ENCODE results near the gene LSG1. TPM values are rescaled to one million over a fixed set of nuclear protein-coding genes. Genes with fewer than 3 reads are reported as not detected.

LSG1 gene
- total RNA-seq, 1 experiment from 2014 or later: 81.3 TPM

DNA sequence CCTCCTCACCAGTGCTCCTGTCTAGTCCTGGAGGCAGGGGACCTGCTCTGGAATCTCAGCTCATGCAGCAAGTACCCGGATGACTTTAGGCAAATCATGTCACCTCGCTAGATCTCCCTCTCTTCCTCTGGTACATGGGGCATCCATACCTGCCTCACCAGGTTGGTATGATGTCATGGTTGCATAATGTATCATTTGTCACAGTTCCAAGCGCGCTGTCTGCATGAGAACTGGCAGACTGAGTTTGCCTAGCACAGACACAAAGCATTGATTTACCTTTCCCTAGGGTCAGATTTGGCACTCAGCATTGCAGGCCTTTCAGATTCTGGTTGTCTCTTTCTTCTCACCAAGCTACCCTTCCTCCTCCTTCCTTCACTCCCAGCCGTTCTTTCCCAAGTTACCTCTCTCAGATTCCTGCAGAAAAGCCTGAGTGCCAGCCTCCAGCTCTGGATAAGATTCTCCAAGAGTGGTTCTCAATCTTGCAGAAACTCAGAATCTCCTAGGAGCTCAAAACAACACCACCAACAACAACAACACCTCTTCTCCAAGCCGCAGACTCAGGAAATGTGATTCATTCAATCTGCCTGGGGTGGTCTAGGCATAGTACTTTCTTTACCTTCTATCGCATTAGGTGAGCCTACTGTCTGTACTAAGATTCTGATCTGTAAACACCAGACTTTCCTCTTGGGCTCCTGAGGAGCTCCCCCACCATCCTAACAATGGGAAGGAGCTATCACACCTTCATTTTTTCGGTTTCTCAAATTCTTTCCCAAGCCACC, 43.2 kb upstream of the LSG1 start:
- BruUV-seq (replicated peaks): no TSS peak
- no peak overlapping the region for H3K4me3 ChIP-seq (ENCODE audit: low read depth, low read length, poor library complexity, severe bottlenecking)
- H3K4me1 ChIP-seq (ENCODE audit: insufficient read depth, low read length, poor library complexity, severe bottlenecking): no peaks in the 10 kb centered on the region
- CTCF ChIA-PET: no interaction called here
- no peaks in the 10 kb centered on the region for H3K9me3 ChIP-seq (ENCODE audit: low read depth, low read length, poor library complexity, severe bottlenecking)
- no peak for TF ChIP-seq EZH2 (IDR thresholded peaks at IDR 0.05; ENCODE audit: borderline replicate concordance, low read depth, low read length, poor library complexity, severe bottlenecking)
- TF ChIP-seq, protein P1, sequence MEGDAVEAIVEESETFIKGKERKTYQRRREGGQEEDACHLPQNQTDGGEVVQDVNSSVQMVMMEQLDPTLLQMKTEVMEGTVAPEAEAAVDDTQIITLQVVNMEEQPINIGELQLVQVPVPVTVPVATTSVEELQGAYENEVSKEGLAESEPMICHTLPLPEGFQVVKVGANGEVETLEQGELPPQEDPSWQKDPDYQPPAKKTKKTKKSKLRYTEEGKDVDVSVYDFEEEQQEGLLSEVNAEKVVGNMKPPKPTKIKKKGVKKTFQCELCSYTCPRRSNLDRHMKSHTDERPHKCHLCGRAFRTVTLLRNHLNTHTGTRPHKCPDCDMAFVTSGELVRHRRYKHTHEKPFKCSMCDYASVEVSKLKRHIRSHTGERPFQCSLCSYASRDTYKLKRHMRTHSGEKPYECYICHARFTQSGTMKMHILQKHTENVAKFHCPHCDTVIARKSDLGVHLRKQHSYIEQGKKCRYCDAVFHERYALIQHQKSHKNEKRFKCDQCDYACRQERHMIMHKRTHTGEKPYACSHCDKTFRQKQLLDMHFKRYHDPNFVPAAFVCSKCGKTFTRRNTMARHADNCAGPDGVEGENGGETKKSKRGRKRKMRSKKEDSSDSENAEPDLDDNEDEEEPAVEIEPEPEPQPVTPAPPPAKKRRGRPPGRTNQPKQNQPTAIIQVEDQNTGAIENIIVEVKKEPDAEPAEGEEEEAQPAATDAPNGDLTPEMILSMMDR (conservative IDR thresholded peaks at IDR 0.05; ENCODE audit: low read depth, low read length): no peak
- H3K27me3 ChIP-seq (replicated peaks; ENCODE audit: insufficient read depth, low read depth, low read length, poor library complexity): no peaks in the 10 kb centered on the region
- intact Hi-C loops (cut with micrococcal nuclease; ENCODE audit: unreplicated experiment): no loop called here
- no peaks in the 10 kb centered on the region for H3K36me3 ChIP-seq (ENCODE audit: insufficient read depth, low read length, poor library complexity, severe bottlenecking)
- POLR2A ChIA-PET (ENCODE audit: low non-redundant PET): no interaction called here
- no peak for DNase-seq (ENCODE audit: low spot score)
- no peak overlapping the region for H3K27ac ChIP-seq (ENCODE audit: low read depth, low read length, poor library complexity, severe bottlenecking)

DNA sequence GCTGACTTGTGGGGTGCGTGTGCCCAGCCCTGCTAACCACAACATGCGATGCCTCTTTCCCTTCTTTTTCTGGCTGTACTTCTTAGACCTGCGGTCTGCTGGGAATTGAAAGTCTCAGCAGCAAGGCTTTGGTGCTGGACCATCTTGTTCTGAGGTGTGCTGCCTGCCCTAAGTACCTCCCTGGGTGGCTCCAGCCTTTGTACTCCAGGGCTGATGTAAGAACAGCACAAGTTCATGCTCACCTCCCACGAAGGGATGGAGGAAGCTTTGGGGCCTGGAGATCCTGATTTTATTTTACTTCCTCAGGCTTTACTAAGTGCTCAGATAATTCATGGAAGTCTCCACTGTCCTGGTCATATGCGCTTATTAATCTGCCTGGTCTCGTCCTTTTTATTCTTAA, 42.6 kb upstream of the LSG1 start:
- Histone ChIP-seq H3K36me3 (ENCODE audit: insufficient read depth, low read length, poor library complexity, severe bottlenecking) (no peaks in the 10 kb centered on the region), H3K27ac (ENCODE audit: low read depth, low read length, poor library complexity, severe bottlenecking) (no peak overlapping the region), H3K9me3 (ENCODE audit: low read depth, low read length, poor library complexity, severe bottlenecking) (no peaks in the 10 kb centered on the region), H3K4me1 (ENCODE audit: insufficient read depth, low read length, poor library complexity, severe bottlenecking) (no peaks in the 10 kb centered on the region), H3K27me3 (replicated peaks; ENCODE audit: insufficient read depth, low read depth, low read length, poor library complexity) (no peaks in the 10 kb centered on the region), H3K4me3 (ENCODE audit: low read depth, low read length, poor library complexity, severe bottlenecking) (no peak overlapping the region)
- TF ChIP-seq, protein P1 (conservative IDR thresholded peaks at IDR 0.05; ENCODE audit: low read depth, low read length): no peak
- TF ChIP-seq EZH2 (IDR thresholded peaks at IDR 0.05; ENCODE audit: borderline replicate concordance, low read depth, low read length, poor library complexity, severe bottlenecking): no peak
- intact Hi-C loops (cut with micrococcal nuclease; ENCODE audit: unreplicated experiment): no loop called here
- DNase-seq (ENCODE audit: low spot score): no peak
- BruUV-seq (replicated peaks): no TSS peak
- ChIA-PET POLR2A (ENCODE audit: low non-redundant PET) (no interaction called here), CTCF (no interaction called here)

DNA sequence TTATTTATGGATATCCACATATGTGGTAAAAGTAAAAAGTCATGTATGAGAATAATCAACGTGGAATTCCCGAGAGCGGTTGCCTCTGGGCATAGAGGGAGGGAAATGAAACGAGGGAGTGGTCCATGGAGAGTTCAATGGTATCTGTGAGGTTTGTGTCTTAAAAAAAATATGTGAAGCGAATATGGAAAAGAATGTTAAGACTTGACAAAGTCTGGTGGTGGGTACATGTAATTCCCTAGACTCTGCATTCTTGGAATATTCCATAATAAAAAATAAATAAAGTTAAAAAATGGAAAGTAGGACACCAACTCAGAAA, 42.1 kb upstream of the LSG1 start:
- no peaks in the 10 kb centered on the region for H3K9me3 ChIP-seq (ENCODE audit: low read depth, low read length, poor library complexity, severe bottlenecking)
- H3K4me3 ChIP-seq (ENCODE audit: low read depth, low read length, poor library complexity, severe bottlenecking): no peak overlapping the region
- no peak for TF ChIP-seq EZH2 (IDR thresholded peaks at IDR 0.05; ENCODE audit: borderline replicate concordance, low read depth, low read length, poor library complexity, severe bottlenecking)
- TF ChIP-seq, protein P1 (conservative IDR thresholded peaks at IDR 0.05; ENCODE audit: low read depth, low read length): no peak
- no TSS peak for BruUV-seq (replicated peaks)
- H3K36me3 ChIP-seq (ENCODE audit: insufficient read depth, low read length, poor library complexity, severe bottlenecking): no peaks in the 10 kb centered on the region
- intact Hi-C loops (cut with micrococcal nuclease; ENCODE audit: unreplicated experiment): no loop called here
- CTCF ChIA-PET: no interaction called here
- H3K4me1 ChIP-seq (ENCODE audit: insufficient read depth, low read length, poor library complexity, severe bottlenecking): no peaks in the 10 kb centered on the region
- H3K27ac ChIP-seq (ENCODE audit: low read depth, low read length, poor library complexity, severe bottlenecking): no peak overlapping the region
- no peak for DNase-seq (ENCODE audit: low spot score)
- H3K27me3 ChIP-seq (replicated peaks; ENCODE audit: insufficient read depth, low read depth, low read length, poor library complexity): no peaks in the 10 kb centered on the region
- POLR2A ChIA-PET (ENCODE audit: low non-redundant PET): no interaction called here
